Spleen (tissue), 11 donors: ENCODE data around the gene BSCL2. TPM values are rescaled to one million over a fixed set of nuclear protein-coding genes. Genes with fewer than 3 reads are reported as not detected.

Experiments used
- DNase-seq: peaks from one replicate; pipeline ENCODE4 v3.0.0-alpha.2; 2020
- H3K27ac ChIP-seq, 8 donors: fragments of 200-600 bp; sonication (generic) in 7 of 8; 1 replicate in 4 of 8; 2 replicates in 4 of 8; pipeline versions ENCODE4 v1.5.0 to v1.8.0; 2016 to 2021; ENCODE audit warnings: inconsistent platforms in 4 of 8, mild to moderate bottlenecking in 4 of 8, moderate library complexity in 1 of 8
- H3K27me3 ChIP-seq, 7 donors: fragments of 200-600 bp; sonication (generic) in 6 of 7; replicated peaks in 1 of 7; 1 replicate in 4 of 7; 2 replicates in 3 of 7; pipeline versions ENCODE4 v1.5.0 to v1.8.0; 2016 to 2021; ENCODE audit warnings: inconsistent platforms in 3 of 7, mild to moderate bottlenecking in 1 of 7
- H3K36me3 ChIP-seq, 6 donors: fragments of 200-600 bp; sonication (generic) in 5 of 6; 1 replicate in 4 of 6; 2 replicates in 2 of 6; pipeline versions ENCODE4 v1.5.0 to v1.8.0; 2016 to 2021; ENCODE audit warnings: inconsistent platforms in 2 of 6
- H3K4me1 ChIP-seq, 6 donors: fragments of 200-600 bp; sonication (generic) in 5 of 6; 1 replicate in 3 of 6; 2 replicates in 3 of 6; pipeline versions ENCODE4 v1.5.0 to v1.8.0; 2016 to 2021; ENCODE audit warnings: inconsistent platforms in 3 of 6
- H3K4me3 ChIP-seq, 8 donors: fragments of 200-600 bp; sonication (generic) in 7 of 8; 1 replicate in 4 of 8; 2 replicates in 4 of 8; pipeline versions ENCODE4 v1.5.0 to v1.8.0; 2016 to 2021; ENCODE audit warnings: inconsistent platforms in 4 of 8, mild to moderate bottlenecking in 4 of 8, moderate library complexity in 2 of 8
- H3K9me3 ChIP-seq, 8 donors: fragments of 200-600 bp; sonication (generic) in 7 of 8; 1 replicate in 4 of 8; 2 replicates in 4 of 8; pipeline versions ENCODE4 v1.5.0 to v1.8.0; 2016 to 2021; ENCODE audit warnings: inconsistent platforms in 4 of 8
- CTCF ChIP-seq, 11 experiments: fragments of 200-600 bp in 7 of 11; fragments of 450-650 bp in 4 of 11; sonication (generic) in 4 of 11; IDR thresholded peaks in 8 of 11; conservative IDR thresholded peaks in 3 of 11; 1 replicate in 7 of 11; 2 replicates in 4 of 11; pipeline versions ENCODE4 v1.4.0 to v1.8.0; 2016 to 2021; ENCODE audit warnings: antibody characterized with exemption in 11 of 11, inconsistent platforms in 4 of 11, mild to moderate bottlenecking in 1 of 11
- POLR2A ChIP-seq, 3 donors: fragments of 450-650 bp; IDR thresholded peaks; one replicate each; pipeline ENCODE4 v1.5.1; 2017; ENCODE audit warnings: antibody characterized with exemption in 3 of 3, mild to moderate bottlenecking in 1 of 3
- POLR2AphosphoS5 ChIP-seq, 3 donors: sonication (generic); formaldehyde crosslinking; IDR thresholded peaks; one replicate each; pipeline ENCODE4 v1.5.1; 2017; ENCODE audit warnings: antibody characterized with exemption in 3 of 3
- WGBS, 5 donors: extraction: QIAGEN DNeasy Blood & Tissue Kit in 3 of 5; methylation state at CpG; one replicate each; pipeline versions ENCODE4 v1.1.5 to v1.1.7; 2013 to 2018; 5-methylcytosine and 5-hydroxymethylcytosine counted together
- intact Hi-C: fragments of 100-400 bp; cut with DNase I; formaldehyde crosslinking; loops from one replicate; pipeline ENCODE4 v1.15.0; 2023; ENCODE audit warnings: low total_unique reads
- polyA plus RNA-seq, 3 donors: library from polyadenylated mRNA; stranded (reverse); fragments of 200-250 nt; gene quantifications; one replicate each; pipeline ENCODE4 v1.2.1, GENCODE V29; 2013
- total RNA-seq, 7 donors: library from RNA; depleted of rRNA in 3 of 7; stranded (reverse); fragments of >200 nt in 3 of 7; fragmentation: NEBNext Ultra II Directional in 4 of 7; extraction: Animal tissue kit (Norgen Biotek cat#: 25700) in 4 of 7; gene quantifications; one replicate each; pipeline versions ENCODE4 v1.1.0 to v1.2.1, GENCODE V29; 2016 to 2021
- donor health status: healthy with polysubstance abuse.
- donor health status: DM: no; HTN: no; CAD: no; lungs with moderate emphysema.
- donor health status: DM: no; HTN: no; CAD: no.
- donor health status: Bipolar disorder and iron deficiency.
- donor health status: healthy.
- donor health status: DM: no; HTN: no; CAD: no.
- donor health status: DM: yes; HTN: yes; CAD: no.

The BSCL2 gene
- total and polyA plus RNA-seq, 10 donors, result 25.6 to 66.0 (median 43.0) TPM

- Histone ChIP-seq H3K27me3 (no peaks in the 10 kb centered on the region), H3K4me1 (peaks cover 32 to 81% (median 58%) of the 10 kb centered on the region in 6 donors), H3K36me3 (peaks cover 0 to 46% (median 34%) of the 10 kb centered on the region in 6 donors), H3K9me3 (no peaks in the 10 kb centered on the region), H3K4me3 (no peak overlapping the region), H3K27ac (no peak overlapping the region)
- WGBS, 5 donors, result 87 to 99% (median 96%) methylated on average over 6 to 24 of the region's 24 CpGs
- no peak for TF ChIP-seq POLR2A (IDR thresholded peaks at IDR 0.05)
- no peak for TF ChIP-seq POLR2AphosphoS5 (IDR thresholded peaks at IDR 0.05)
- TF ChIP-seq CTCF (IDR thresholded peaks at IDR 0.05 in 8 of 11, conservative IDR thresholded peaks at IDR 0.05 in 3 of 11), result no peak
- peak; percentile 76 for DNase-seq
- intact Hi-C loops, result no loop called here
Measured at GRCh38 chr11:62648185-62648966, 58.8 kb downstream of the BSCL2 start.

GRCh38 chr11:62647609-62648005 is 59.6 kb downstream of the BSCL2 start:
- Histone ChIP-seq H3K4me1 (peaks cover 32 to 86% (median 55%) of the 10 kb centered on the region in 6 donors), H3K36me3 (peaks cover 0 to 54% (median 41%) of the 10 kb centered on the region in 6 donors), H3K9me3 (no peaks in the 10 kb centered on the region), H3K27me3 (no peaks in the 10 kb centered on the region), H3K27ac (peak overlapping the region in 1 of 8 donors; percentile 94), H3K4me3 (no peak overlapping the region)
- TF ChIP-seq POLR2A (IDR thresholded peaks at IDR 0.05) (no peak), CTCF (IDR thresholded peaks at IDR 0.05 in 8 of 11, conservative IDR thresholded peaks at IDR 0.05 in 3 of 11) (no peak), POLR2AphosphoS5 (IDR thresholded peaks at IDR 0.05) (no peak)
- intact Hi-C loops, result no loop called here
- DNase-seq, result no peak
- 76 to 89% (median 88%) methylated on average over 5 to 6 of the region's 6 CpGs for WGBS, 5 donors

DNA sequence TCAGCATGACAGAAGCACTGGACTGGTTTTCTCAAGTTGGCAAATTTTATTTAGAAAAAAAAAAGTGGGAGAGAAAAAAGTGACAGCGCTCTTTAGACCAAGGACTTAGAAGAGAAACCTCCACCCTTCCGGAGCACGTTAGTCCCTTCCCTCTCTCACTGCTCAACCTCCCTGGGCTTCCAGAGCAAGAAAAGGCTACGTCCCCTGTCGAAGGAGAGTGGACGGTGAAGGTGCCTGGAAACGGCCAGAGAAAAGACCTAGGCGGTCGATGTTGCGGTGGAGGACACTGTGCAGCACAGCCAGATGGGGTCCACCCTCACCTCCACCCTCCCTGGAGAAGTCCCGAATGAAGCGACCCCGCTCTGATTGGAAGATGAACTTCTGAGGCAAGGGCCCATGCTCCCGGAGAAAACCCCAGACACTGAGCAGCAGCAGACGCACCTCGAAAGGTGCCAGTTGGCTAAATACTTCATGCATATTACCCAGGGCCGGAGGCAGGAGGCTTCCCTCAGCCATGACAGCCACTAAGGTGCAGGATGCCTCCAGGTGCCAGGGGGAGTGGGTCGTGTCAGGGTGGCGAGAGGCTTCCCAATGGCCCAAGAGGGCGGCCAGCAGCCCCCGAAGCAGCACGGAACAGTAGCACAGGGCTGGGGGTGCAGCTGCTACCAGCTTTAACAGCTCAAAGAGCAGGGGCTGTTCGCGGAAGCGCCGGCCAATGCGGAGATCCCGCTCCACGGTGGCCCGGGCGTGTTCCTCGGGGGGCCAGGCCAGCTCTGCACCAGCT is 60.2 kb downstream of the BSCL2 start:
- Histone ChIP-seq H3K27ac (peak overlapping the region in 5 of 8 donors; percentile 93 to 98 (median 94)), H3K27me3 (no peaks in the 10 kb centered on the region), H3K4me1 (peaks cover 28 to 84% (median 49%) of the 10 kb centered on the region in 6 donors), H3K9me3 (no peaks in the 10 kb centered on the region), H3K4me3 (peak overlapping the region in 5 of 8 donors; percentile 84 to 99 (median 94)), H3K36me3 (peaks cover 0 to 60% (median 43%) of the 10 kb centered on the region in 6 donors)
- peak; percentile 88 for DNase-seq
- TF ChIP-seq CTCF (IDR thresholded peaks at IDR 0.05 in 8 of 11, conservative IDR thresholded peaks at IDR 0.05 in 3 of 11) (no peak), POLR2A (IDR thresholded peaks at IDR 0.05) (no peak), POLR2AphosphoS5 (IDR thresholded peaks at IDR 0.05) (peak in 2 of 3 donors; percentile 19 to 38)
- intact Hi-C loops, result no loop called here
- 70 to 76% (median 71%) methylated on average over 30 to 32 of the region's 32 CpGs for WGBS, 5 donors
